Activated CD4-positive, alpha-beta T cell treated with anti-CD3 and anti-CD28 coated beads, Interleukin-10, Interleukin-2, amounts not matched to agents 100 ng/mL and 50 ng/mL, durations not matched to agents 16 hours and 8 hours (primary cell): ENCODE results near the gene ARHGAP31.
A peak's percentile ranks its signal among the peaks of the same experiment; 100 is the strongest.
"Not testable (repeated sequence)": the region's sequence is repeated elsewhere in the genome, so short reads cannot be mapped to it uniquely, and the experiment has no call there.

Source experiments
- DNase-seq: peaks from one replicate; pipeline ENCODE4 v3.0.0-alpha.2; 2020

Gene ARHGAP31, protein sequence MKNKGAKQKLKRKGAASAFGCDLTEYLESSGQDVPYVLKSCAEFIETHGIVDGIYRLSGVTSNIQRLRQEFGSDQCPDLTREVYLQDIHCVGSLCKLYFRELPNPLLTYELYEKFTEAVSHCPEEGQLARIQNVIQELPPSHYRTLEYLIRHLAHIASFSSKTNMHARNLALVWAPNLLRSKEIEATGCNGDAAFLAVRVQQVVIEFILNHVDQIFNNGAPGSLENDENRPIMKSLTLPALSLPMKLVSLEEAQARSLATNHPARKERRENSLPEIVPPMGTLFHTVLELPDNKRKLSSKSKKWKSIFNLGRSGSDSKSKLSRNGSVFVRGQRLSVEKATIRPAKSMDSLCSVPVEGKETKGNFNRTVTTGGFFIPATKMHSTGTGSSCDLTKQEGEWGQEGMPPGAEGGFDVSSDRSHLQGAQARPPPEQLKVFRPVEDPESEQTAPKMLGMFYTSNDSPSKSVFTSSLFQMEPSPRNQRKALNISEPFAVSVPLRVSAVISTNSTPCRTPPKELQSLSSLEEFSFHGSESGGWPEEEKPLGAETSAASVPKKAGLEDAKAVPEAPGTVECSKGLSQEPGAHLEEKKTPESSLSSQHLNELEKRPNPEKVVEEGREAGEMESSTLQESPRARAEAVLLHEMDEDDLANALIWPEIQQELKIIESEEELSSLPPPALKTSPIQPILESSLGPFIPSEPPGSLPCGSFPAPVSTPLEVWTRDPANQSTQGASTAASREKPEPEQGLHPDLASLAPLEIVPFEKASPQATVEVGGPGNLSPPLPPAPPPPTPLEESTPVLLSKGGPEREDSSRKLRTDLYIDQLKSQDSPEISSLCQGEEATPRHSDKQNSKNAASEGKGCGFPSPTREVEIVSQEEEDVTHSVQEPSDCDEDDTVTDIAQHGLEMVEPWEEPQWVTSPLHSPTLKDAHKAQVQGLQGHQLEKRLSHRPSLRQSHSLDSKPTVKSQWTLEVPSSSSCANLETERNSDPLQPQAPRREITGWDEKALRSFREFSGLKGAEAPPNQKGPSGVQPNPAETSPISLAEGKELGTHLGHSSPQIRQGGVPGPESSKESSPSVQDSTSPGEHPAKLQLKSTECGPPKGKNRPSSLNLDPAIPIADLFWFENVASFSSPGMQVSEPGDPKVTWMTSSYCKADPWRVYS (N-terminal part only)

DNA sequence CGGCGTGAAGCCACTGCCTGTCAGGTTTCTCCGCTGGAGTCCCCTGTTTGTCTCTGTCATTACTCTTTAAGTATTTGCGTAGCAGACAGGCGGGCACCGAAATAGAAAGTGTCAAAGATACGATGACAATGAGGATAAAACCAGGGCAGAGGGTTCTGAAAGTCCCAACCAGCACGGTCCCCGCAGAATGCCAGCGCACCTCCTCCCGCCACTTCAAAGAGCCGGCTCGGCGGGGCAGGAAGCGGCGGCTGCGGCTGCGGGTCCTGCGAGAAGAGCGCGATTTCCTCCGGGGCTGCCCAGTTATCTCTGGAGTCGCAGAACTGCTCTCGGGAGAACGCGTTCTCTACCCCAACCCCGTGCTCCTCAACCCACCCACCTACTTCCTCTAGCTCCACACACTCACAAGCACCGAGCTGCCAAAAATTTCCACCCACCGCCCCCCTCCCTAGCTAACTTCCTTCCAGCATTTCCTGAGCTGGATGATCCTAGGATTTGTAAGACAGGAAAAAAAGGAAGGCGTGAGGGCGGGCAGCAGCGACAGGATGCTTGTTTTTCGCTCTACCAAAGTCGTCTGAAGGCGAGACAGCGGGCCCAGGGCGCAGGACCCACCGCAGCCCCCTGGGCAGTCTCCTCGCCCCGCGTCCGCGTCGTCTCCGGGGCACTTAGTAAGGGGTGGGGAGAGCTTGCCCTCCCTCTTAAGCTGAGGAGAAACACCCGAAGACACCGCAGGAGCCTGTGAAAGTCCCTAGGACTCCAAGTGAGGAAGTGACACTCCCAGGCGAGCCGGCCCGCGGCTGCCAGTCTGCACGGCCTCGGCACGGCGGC is at the start of gene ARHGAP31:
ARHGAP31 (plus strand) TSS at position 513 of the 825 bp plus-strand sequence. CDS start 522 bp downstream, outside the sequence.
- peak; percentile 92 for DNase-seq

DNA sequence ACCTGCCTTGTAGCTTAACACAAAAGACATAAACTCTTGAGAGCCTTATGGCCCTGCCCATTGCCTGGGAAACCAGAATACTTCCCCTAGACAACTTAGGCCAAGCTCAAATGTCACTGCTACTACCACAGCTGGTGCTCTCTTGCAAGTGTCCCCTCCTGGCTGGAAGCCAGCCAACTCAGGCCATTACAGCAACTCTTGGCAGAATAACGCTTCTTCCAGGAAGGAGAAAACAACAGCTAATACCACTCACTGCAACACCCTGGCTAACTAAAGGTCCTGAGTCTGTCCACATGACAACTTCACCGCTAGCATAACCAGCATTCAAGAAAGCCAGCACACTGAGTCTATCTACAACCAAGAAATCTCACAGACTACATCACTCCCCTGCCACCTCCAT is 48.4 kb upstream of the ARHGAP31 start:
- DNase-seq = no peak

DNA sequence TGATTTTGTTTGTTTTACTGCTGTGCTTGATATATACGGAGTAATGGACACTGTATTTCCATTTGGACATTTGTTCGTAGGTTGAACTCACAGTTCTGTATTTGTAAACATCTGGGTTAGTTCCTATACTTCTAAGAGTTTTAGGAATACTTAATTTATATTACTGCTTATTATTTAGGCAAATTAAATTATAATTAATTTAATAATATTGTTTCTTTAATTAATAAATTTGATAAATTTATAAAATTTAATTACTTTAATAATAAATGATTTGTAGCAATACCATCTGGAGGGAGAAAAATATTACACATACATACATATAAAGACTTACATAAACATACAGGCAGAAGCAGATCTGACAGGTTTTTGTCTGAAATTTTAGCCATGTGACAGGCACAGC is 39.0 kb upstream of the ARHGAP31 start:
- no peak for DNase-seq

DNA sequence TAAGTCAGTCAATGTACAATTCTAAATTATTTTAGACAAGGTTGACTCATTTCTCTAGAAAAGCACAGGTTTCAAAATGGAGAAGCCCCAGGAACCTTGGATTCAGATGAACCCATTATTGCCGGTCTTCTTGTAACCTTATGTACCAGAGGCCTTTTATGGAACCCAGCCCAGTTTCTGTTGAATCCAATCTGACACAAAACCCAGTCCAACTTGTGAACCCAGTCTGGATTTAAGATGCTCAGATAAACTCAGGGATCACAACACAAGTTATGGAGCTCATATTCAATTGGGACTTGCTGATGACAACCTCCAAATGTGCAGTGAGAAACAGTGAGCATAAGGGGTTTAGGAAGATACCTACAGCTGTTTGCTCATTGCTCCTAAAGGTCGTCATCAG is 37.1 kb upstream of the ARHGAP31 start:
- no peak for DNase-seq

DNA sequence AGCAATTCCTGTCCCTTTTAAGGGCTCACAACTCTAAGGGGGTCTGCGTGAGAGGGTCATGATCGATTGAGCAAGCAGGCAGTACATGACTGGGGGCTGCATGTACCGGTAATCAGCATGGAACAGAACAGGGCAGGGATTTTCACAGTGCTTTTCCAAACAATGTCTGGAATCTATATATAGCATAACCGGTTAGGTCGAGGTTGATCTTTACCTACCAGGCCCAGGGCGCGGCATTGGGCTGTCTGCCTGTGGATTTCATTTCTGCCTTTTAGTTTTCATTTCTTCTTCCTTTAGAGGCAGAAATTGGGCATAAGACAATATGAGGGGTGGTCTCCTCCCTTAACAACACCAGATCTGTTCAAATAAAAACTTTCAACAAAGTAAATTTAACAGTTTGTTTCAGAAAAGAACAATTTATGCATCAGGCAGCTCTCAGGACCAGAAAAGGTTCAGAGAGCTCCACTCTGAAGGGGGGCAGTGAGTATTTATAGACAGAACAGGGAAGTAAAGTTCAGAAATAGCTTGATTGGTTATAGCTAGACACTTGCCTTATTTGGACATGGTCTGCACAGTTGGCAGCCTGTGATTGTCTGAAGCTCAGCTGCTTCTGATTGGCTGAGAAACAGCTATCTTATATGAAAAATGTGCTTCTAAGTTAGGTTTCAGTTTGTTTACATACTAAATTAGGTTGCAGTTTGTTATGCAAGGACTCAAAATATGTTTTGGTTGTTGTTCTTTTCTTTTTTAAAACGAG is 36.4 kb upstream of the ARHGAP31 start:
- no peak for DNase-seq

DNA sequence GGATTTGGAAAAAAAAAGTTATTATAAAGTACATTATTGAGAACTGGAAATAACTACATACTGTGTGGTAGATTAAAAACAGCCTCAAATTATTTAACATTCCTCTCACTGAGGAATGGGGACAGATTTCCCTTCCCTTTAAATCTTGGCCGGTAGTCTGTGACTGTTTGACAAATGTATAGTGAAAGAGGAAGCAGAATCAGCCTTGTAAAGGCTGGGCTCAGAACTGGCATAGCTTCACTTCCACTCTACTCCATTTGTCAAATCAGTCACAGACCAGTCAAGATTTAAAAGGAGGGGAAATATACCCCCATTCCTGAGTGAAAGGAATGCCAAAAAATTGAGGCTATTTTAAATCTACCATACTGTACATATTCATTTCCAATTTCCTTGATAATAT is 35.3 kb upstream of the ARHGAP31 start:
- DNase-seq = no peak

DNA sequence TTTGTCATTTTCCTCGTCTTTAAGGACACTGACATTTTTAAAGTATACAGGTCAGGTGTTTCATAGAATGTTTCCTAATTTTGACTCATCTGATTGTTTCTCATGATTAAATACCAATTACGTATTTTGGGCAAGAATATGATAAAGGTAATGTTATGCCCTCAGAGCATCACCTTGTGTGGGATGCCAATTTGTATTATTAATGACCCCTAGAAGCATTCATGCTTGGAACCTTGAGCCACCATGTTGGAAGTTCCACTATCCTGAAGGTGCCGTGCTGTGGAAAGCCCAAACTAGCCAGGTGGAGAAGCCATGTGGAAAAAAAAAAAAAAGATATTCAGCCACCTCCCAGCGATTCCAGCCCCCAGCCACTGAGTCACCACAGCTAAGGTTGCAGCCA is 34.4 kb upstream of the ARHGAP31 start:
- no peak for DNase-seq

DNA sequence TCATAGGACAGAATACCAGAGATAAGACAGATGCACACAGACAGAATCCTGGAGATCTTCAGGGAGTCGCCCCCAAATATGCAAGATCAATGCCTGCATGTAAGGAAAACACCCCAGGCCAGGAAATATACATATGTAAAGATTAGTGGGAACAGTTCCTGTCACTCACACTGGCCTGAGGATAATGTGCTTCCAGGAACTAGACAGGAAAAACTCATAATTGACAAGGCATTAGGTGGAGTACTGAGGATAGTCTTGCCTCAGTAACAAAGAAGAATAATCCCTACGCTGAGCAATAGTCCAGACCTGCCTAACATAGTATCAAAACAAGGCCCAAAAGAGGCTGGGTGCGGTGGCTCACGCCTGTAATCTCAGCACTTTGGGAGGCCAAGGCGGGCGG is 33.1 kb upstream of the ARHGAP31 start:
- DNase-seq = no peak

DNA sequence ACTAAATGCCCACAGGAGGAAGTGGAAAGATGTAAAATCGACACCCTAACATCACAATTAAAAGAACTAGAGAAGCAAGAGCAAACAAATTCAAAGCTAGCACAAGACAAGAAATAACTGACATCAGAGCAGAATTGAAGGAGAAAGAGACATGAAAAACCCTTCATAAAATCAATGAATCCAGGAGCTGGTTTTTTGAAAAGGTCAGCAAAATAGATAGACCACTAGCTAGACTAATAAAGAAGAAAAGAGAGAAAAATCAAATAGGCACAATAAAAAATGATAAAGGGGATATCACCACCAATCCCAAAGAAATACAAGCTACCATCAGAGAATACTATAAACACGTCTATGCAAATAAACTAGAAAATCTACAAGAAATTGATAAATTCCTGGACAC is 24.0 kb upstream of the ARHGAP31 start:
- not testable (repeated sequence) for DNase-seq

DNA sequence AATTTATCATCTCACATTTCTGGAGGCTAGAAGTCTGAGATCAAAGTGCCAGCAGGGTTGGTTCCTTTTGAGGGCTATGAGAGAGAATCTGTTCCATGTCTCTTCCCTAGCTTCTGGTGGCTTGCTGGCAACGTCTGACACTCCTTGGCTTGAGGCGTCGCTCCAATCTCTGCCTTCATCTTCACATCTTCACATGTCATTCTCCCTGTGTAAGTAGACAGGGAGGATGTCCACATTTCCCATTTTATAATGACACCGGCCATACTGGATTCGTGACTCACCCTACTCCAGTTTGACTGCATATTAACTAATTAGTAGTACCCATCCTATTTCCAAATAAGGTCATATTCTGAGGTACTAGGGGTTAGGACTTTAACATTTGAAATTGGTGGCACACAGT is 17.5 kb upstream of the ARHGAP31 start:
- no peak for DNase-seq

DNA sequence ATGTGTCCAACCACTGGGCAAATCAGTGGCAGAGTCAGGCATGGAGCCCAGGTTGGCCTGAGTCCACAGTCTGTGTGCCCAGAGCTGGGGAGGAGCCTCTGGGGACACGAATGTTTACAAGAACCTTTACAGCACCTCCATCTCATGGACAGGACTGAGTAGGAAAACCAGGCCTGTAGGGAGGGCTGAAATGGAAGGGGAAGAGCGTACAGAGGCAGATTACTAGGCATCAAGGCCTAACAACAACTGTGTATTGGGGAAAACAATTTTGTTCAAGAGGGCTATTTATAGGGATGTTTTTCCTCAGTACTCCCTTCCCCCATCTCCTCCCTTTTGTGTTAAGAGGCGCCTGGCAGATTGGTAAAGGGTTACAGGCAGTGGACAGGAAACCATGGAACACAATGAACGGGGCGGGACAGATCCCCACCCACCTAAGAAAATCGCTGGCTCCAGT is 15.1 kb upstream of the ARHGAP31 start:
- DNase-seq = no peak

DNA sequence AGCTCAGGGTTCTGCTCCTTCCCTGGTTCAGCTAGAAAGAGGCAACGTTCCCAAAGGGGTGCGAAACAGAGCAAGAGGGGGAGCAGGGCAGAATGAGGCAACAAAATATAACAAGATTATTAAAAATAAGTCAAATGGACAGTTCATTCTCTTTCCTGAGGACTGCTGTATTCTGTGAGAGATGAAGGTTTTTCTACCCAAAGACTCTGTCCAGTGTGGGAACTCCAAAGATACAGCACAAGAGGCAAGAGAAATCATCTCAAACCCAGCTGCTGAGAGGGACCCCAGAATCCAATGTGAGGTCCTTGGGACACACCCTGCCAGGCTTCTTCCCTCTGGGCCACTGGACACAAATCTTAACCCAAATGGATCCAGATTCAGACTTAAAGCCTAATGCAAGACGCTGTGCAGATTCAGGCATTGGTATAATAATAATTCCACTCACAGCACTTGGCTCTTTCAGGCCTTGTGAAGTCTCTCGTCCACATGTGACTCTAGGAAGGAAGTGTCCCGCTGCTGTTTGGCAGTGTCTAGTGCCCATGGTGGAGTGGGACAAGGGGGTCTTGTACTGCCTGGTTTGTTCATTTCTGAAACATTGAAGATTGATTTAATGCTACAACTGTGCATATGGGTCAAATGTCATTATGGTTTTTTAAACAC is 14.5 kb upstream of the ARHGAP31 start:
- DNase-seq = no peak

DNA sequence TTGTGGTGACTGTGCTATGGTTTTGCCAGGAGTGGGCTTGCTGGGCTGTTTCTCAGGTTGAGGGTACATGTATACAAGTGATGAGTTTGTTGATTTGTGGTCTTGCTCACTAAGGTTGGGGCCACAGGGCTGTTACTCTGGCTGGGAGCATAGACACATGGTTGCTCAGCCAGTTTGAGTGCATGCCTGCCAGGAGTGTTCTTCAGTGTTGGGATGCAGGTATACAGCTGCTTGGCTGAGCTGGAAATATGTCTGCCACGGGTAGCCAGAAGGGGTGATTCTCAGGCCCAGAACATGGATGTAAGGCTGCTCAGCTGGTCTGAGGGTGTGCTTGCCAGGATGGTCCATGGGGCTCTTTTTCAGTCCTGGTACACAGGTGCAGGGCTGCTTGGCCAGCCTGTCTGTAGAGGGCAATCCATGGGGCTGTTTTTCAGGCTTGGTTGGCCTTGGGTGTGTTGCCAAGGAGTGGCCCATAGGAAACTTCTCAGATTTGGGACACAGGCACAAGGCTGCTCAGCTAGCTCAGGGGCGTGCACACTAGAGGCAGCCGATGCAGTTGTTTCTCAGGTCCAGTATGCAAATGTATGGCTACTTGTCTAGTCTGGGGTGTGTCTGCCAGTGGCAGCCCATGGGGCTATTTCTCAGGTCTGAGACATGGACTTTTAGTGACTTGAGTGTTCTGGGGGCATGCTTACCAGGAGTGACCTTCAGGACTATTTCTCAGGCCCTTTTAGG is 5.3 kb upstream of the ARHGAP31 start:
- DNase-seq = no peak

DNA sequence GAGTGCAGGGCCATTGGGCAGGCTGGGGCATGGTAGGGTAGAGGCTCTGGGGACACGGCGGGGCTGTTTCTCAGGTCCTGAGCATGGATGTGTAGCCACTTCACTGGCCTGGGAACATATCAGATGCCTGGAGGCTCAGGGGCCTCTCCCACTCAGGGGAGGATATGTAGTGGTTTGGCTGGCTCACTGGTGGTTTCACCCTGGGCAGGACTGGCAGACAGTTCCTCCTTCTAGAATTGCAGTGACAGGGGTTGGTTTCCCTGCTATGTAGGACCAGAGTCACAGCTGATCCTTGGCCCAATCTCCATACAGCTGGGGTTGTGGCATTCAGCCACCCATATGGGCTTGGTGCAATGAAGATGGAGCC is 4.8 kb upstream of the ARHGAP31 start:
- DNase-seq = no peak

DNA sequence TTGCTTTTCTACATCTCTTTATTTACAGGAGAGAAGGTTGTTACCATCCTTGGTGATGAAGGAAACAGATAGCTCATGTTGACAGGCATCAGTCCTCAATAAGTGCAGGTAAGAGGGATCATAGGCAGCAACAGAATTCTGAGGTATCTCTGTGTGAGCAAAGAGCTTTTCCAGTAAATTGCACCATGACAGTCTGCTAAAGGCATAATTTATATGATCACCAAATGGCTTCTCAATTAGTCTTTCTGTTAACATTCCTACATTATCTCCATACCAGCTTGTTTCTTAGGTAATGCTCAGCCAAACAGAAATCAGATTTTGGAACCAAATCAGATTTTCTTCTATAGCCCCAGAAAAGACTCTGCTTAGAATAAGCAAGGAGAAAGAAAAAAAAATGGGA is 3.6 kb upstream of the ARHGAP31 start:
- no peak for DNase-seq

DNA sequence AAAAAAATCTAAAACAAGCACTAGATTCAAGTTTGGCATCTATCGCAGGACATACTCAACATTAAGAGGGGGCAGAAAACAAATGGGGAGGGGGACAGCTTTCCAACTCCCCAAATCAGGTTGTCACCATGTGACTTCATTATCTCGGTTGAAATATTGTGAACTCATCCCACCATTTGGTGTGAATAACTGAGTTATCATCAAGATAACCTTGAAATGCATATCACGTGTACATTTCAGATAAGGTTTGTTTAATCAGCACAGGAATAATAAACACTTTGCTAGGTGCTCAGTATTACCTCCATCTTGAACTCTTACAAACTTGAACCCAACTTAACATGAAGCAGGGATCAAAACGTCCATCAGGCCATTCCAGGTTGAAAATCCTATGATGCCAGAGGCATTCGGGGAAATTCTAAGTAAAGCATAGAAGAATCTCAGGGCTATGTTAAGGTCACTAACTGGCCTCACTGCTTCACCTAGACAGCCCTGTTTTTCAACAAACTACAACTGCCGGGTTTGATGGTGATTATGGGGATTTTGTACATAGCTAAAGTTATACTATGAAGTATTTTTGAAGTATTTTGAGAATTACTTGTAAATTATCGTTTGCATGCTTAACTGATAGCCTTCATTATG is 3.0 kb upstream of the ARHGAP31 start:
- DNase-seq = no peak

DNA sequence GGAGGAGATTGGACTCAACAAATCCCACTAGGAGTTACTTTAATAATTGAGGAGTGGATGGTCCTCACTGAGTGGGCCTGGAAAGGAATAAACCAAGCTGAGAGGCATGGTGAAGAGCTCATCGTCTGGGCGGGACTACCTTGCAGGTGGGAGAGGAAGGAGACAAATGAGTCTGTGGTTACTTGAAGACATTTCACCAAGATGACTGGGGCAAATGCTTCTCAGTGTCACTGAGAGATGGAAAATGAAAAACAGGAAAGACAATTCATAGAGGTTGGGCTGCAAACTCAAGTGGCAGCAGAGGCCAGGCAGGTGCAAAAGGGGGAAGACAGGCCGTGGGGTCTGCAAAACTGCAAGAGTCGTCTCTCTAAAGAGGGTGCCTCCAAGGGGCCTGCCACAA is 1.5 kb upstream of the ARHGAP31 start:
- peak; percentile 38 for DNase-seq

DNA sequence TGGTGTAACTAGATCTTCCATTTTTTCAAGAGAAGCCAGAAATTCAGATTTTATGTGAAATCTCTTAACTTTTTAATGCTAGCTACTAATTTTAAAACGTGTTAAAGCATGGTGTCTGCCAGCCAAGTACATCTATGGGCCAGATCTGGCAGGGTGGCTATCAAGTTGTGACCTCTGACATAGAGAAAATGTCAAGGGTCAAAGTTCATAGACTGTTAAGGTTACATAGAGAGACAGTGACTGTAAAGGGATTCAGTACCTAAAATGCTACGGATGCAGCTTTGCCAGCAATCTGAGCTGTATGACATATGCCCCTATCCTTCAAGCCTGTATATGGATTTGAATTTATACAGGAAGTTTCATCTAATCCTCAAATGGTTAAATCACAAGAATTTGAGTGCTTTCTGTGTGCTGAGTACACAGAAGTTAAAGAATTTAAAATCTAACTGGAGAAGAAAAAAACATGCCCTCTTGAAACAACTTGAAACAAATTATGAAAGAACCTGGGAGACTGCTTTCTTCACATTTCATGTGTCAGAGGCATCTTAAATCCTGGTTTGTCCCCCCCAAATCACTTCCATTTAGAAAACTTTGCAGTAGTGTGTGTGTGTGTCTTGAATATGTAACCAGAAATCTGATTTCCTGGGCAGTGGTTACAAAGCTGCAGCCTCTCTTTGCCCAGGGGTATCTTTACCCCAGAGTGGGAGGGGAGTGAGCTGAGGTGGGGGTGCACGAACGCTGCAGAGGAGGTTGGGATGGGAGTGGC is 895 bp upstream of the ARHGAP31 start:
- DNase-seq = no peak
